ENCODE data around the gene CAMP.

Gene CAMP

DNA sequence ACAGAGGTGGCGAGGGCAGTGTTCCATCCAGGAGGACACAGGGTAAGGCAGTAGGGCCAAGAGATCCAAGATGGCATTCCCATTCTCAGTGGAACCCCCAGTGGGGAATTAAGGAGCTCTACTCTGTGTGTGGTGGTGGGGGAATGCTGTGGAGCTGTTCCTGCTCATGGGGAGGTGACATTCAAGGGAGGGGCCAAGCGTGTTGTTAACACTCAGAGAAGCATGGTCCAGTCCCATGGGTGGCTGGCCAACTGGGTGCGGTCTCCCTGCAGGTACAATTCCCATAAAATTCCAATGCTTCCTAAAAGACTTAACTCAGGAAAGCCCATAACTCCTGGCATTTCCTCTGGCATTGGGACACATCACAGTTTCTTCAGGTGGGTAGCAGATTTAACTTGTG lies 2.3 kb downstream of the CAMP start:
- TF ChIP-seq ZNF274 (IDR thresholded peaks at IDR 0.05; ENCODE audit: low read depth, low read length): no peak
- H3K4me3 ChIP-seq (ENCODE audit: low read length): no peak overlapping the region

DNA sequence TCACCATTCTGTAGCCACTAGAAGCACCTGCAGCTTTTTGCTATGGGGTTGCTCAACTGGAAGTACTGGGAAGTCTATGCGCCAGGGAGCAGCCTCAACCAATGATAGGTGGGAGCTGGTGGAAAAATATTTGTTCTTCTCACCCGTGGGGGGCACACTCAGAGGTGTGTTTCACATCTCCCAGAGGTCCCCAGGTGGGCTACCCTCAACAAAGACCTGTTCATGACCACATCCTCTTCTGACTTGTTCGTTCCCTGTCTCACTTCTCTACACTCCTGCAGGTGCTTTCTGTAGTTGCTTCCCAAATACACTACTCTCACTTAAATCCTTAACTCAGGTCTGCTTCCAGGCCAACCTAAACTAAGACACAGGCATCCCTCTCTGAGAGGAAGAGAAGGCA lies 3.6 kb downstream of the CAMP start:
- TF ChIP-seq ZNF274 (IDR thresholded peaks at IDR 0.05; ENCODE audit: low read depth, low read length): no peak
- no peak overlapping the region; the same call in 1 of the 2 replicates for H3K4me3 ChIP-seq (ENCODE audit: low read length)

DNA sequence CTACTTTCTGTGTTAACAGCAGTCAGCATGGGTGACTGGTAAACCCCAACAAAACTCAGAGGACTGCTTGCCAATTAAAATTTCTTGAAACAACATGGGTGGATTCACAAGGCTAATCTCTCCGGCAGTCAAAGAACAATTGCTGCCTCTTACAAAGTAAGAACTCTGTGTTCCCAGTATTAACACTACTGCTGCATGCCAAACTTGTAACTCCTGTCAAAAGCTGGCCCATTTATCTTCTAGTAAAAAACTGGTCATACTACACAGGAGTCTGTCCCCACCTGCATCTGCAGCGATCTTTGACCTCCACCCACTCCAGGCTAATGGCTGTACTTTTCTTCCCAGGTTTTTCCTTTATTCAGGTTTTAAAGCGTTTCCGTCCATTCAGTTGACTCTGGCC lies 8.9 kb downstream of the CAMP start:
- no peak for TF ChIP-seq ZNF274 (IDR thresholded peaks at IDR 0.05; ENCODE audit: low read depth, low read length)

DNA sequence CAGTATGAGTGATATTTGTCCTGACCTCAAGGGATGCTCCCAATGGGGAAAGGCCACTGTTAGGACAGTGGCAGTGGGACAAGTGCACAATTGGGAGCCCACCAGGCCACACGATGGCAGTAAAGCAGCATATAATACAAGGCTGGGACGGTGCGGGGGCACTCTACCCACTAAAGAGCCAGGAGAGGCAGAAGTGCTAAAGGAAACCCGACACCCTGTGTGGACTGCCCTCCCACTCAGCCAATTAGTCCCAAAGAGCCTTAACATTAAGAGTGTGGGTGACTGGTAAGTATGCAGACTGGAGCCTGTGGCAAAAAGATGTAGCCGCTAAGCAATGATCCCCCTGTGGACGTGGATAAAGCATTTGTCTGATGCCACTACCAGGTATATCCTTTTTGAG lies 9.4 kb downstream of the CAMP start:
- H3K4me3 ChIP-seq (ENCODE audit: low read length): peak overlapping the region; percentile 12; the same call in 1 of the 2 replicates

More for the DNA sequence above, 8.9 kb downstream of the CAMP start:
- H3K4me3 ChIP-seq (ENCODE audit: low read length): no peak overlapping the region

DNA sequence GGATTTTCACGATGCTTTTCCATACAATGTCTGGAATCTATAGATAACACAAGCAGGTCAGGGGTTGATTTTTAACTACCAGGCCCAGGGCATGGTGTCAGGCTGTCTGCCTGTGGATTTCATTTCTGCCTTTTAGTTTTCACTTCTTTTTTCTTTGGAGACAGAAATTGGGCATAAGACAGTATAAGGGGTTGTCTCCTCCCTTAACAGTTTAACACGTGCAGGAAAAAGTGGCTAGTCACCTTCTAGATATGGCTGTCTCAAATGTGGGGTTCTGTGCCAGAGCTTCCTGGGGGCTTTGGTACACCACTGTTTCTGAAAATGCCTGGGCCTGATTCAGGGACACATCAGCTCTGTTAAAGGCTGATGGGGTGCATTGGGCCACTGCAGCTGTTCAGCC lies 10.2 kb downstream of the CAMP start:
- H3K4me3 ChIP-seq (ENCODE audit: low read length): no peak overlapping the region
- TF ChIP-seq ZNF274 (IDR thresholded peaks at IDR 0.05; ENCODE audit: low read depth, low read length): no peak

More for the DNA sequence above, 9.4 kb downstream of the CAMP start:
- TF ChIP-seq ZNF274 (IDR thresholded peaks at IDR 0.05; ENCODE audit: low read depth, low read length): no peak

DNA sequence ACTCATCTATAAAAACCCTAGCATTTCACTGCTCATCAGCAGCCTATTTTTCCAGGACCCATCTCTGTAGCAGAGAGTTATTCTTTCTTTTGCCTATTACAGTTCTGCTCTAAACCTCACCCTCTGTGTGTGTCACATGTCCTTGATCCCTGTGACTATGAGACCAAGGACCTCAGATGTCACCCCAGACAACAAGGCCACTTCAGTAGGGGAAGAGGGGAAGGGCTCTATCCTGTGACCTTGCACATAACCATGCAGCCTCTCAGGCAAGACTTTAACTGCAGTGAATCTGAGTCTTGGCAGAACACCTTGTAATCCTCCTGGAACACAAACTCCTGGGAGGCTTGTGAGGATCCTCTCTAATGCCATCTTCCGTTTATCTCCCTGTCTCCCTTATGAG lies 13.2 kb downstream of the CAMP start:
- TF ChIP-seq ZNF274 (IDR thresholded peaks at IDR 0.05; ENCODE audit: low read depth, low read length): no peak
- no peak overlapping the region for H3K4me3 ChIP-seq (ENCODE audit: low read length)

DNA sequence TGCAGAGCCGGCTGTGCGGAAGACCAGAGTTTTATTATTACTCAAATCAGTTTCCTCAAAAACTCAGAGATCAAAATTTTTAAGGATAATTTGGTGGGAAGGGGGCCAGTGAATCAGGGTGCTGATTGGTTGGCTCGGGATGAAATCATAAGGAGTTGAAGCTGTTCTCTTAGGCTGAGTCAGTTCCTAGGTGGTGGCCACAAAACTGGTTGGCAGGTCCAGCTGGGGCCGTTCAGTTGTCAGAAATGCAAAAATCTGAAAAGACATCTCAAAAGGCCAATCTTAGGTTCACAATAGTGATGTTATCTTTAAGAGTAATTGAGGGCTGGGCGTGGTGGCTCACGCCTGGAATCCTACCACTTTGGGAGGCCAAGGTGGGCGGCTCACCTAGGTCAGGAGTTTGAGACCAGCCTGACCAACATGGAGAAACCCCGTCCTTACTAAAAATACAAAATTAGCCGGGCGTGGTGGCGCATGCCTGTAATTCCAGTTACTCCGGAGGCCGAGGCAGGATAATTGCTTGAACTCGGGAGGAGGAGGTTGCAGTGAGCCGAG lies 15.3 kb downstream of the CAMP start:
- TF ChIP-seq ZNF274 (IDR thresholded peaks at IDR 0.05; ENCODE audit: low read depth, low read length): no peak
- H3K4me3 ChIP-seq (ENCODE audit: low read length): no peak overlapping the region

DNA sequence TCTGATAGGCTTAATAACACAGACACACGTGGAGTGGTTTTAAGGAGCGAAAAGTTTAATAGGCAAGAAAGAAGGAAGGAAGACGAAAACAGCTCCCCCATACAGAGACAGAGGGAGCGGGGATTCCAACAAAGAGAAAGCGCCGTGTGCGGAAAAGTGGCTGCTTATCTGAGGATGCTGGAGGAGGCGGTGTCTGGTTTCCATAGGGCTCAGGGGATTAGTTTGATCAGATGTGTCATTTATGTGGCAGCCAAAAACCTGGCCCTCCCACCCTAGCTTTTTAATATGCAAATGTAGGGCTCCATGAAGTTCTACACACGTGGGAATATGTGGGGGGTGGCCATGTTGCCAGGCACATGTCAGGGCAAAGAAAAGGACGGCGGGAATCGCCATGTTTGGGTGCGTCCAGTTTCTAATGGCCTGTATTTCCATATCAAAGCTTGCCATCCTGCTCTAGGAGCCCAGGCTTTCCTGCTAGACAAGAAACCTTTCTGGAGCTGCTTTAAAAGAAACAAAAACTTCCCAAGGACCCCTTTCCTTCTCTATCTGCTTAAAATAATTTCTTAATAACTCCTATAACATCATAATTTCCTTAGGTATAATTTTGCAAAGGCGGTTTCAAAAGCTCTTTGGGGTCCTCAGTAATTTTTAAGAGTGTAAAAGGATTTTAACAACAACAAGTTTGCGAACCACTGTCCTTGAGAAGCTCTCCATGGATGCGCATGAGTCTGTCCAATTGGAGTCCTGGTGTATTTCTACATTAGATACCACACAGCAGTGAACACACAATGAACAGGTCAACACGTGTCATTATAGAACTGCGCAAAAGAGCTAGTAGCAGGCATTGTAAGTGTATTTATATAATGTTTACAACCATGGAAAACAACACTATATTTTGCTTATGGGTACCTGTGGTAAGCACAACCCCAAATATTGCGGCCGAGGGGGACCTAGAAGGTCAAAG lies 17.0 kb downstream of the CAMP start:
- H3K4me3 ChIP-seq (ENCODE audit: low read length): no peak overlapping the region; the same call in 1 of the 2 replicates
- TF ChIP-seq ZNF274 (IDR thresholded peaks at IDR 0.05; ENCODE audit: low read depth, low read length): no peak

DNA sequence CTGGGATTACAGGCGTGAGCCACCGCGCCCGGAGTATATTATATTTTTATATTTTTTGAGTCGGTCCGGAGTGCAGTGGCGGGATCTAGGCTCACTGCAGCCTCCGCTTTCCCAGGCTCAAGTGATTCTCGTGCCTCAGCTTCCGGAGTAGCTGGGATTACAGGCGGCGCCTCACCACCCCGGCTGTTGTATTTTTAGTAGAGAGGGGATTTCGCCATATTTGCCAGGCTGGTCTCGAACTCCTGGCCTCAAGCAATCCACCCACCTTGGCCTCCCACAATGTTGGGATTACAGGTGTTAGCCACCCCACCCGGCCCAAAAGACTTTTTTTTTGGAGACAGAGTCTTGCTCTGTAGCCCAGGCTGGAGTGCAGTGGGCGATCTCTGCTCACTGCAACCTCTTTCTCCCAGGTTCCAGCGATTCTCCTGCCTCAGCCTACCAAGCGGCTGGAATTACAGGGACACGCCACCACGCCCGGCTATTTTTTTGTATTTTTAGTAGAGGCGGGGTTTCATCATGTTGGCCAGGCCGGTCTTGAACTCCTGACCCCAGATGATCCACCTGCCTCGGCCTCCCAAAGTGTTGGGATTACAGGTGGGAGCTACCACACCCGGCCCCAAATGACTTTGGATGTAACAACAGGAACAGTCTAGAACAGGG lies 18.6 kb downstream of the CAMP start:
- H3K4me3 ChIP-seq (ENCODE audit: low read length): peak overlapping the region; percentile 95; the same call in 1 of the 2 replicates
- no peak for TF ChIP-seq ZNF274 (IDR thresholded peaks at IDR 0.05; ENCODE audit: low read depth, low read length)

DNA sequence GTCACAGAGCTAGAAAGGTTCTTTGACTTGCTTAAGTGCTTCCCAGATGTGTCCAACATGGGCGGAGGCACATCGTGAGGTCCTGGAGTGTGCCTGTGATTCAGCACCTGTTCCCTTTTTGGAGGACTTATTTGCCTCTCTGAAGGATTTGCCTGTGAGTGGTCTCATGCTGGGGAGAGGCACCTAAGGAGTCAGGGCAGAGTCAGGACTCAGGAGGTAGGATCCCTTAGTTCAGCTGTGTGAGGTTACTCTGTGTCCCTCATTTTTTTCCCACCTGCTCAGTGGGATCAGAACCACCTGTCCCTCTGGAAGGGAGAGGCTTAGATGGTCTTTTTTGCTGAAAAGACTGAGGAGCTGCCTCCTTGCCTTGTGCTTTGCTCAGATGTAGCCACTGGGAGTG lies 20.6 kb downstream of the CAMP start:
- TF ChIP-seq ZNF274 (IDR thresholded peaks at IDR 0.05; ENCODE audit: low read depth, low read length): no peak
- no peak overlapping the region for H3K4me3 ChIP-seq (ENCODE audit: low read length)

DNA sequence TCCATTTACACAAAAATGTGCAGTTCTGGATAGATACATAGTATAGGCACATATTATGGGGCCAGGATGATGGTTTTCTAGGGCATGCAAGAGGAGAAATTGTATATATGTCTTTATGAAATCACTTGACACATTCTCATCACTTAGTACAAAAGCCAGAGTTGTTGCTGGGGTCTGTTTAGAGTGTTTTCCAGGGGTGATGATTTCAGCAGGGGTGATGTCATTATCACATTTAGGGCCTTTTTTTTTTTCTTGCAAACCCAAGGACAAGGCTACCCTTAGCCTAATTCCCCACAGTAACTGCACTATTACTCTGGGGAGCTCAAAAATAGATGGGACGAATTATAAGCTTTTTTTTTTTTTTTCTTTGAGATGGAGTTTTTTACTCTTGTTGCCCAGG lies 21.2 kb downstream of the CAMP start:
- H3K4me3 ChIP-seq (ENCODE audit: low read length): no peak overlapping the region
- no peak for TF ChIP-seq ZNF274 (IDR thresholded peaks at IDR 0.05; ENCODE audit: low read depth, low read length)

DNA sequence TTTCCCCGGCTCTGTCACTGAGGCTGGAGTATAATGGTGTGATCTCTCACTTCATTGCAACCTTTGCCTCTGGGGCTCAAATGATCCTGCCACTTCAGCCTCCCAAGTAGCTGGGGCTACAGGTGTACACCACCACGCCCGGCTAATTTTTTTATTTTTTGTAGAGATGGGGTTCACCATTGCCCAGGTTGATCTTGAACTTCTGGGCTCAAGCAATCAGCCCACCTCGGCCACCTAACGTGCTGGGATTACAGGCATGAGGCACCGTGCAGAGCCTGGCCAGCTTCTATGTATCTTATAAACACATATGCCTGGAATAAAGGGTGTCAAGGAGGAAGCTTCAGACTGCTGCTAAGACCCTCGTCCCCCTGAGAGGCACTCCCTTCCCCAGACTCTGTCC lies 21.8 kb downstream of the CAMP start:
- H3K4me3 ChIP-seq (ENCODE audit: low read length): no peak overlapping the region
- no peak for TF ChIP-seq ZNF274 (IDR thresholded peaks at IDR 0.05; ENCODE audit: low read depth, low read length)

DNA sequence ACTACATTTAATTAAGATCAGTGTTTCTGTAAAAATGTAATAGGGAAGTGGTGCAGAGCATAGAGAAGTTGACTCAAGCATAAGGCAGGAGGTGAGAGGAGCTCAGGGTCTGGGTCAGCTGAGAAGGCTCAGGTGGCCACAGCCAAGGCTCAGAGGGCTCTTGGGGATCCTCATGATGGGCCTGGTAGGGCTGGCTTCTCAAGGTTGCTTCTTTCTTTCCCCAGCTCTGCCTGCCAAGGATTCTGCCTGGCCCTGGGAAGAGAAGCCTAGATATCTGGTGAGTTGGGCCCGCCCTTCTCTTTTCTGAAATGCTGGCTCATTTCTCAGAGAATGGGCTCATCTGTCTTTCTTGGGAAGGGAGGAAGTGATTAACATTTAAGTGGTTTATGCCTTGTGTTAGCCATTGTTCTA lies 24.1 kb downstream of the CAMP start:
- H3K4me3 ChIP-seq (ENCODE audit: low read length): no peak overlapping the region
- no peak for TF ChIP-seq ZNF274 (IDR thresholded peaks at IDR 0.05; ENCODE audit: low read depth, low read length)

DNA sequence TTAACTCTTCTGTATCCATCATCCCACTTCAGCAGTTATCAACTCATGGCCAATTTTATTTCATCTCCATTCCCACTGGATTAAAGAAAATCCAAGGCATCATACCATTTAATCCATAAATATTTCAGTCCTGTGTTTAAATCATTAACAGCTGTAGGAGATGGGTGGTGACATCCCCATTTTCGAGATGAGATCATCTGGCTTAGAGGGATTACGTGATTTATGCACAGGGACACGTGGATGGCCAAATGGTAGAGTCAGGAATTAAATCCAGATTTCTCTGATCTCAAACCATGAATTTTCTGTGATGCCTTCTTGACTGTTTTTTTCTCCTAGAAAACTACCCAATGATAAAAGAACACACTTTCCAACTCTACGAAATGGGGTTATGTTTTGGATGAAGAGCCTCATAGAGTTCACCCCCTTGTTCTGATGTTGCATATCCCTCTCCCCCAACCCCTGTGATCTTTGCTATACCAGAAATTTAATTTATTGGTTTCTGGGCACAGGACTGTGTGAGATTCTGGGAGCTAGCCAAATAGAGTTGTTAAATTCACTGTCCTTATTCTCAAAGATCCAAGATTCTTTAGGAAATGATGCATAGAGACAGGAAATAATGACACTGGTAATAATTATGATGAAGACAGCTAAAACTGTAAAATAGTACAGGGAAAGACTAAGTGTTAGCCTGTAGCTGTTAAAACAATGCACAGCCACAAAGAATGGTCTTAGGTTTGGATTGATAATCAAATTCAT lies 25.0 kb downstream of the CAMP start:
- no peak for TF ChIP-seq ZNF274 (IDR thresholded peaks at IDR 0.05; ENCODE audit: low read depth, low read length)

More for the DNA sequence above, 25.0 kb downstream of the CAMP start:
- no peak overlapping the region for H3K4me3 ChIP-seq (ENCODE audit: low read length)
